ENCODE results near the gene WDR19. TPM values are rescaled to one million over a fixed set of nuclear protein-coding genes. Genes with fewer than 3 reads are reported as not detected.
"Not testable (repeated sequence)": the region's sequence is repeated elsewhere in the genome, so short reads cannot be mapped to it uniquely, and the experiment has no call there.

Gene WDR19
- polyA plus RNA-seq, 4 donors: 3.4 to 18.7 (median 9.2) TPM

GRCh38 chr4:39287223-39287622 is 104.9 kb downstream of the WDR19 start:
- FAIRE-seq (no peak), DNase-seq (no peak)
- H3K27me3 ChIP-seq (ENCODE audit: control insufficient read depth in 3 of 3, insufficient read depth in 3 of 3, low read length in 3 of 3): no peaks in the 10 kb centered on the region
- H3K27ac ChIP-seq (ENCODE audit: low read depth in 1 of 3, low read length in 2 of 3): no peak overlapping the region
- WGBS, 3 donors: 93 to 96% (median 95%) methylated on average over 4 of the region's 4 CpGs
- H3K4me1 ChIP-seq (ENCODE audit: control insufficient read depth in 3 of 3, insufficient read depth in 2 of 3, low read depth in 1 of 3, low read length in 2 of 3): no peaks in the 10 kb centered on the region
- H3K9me3 ChIP-seq (ENCODE audit: control insufficient read depth in 2 of 2, insufficient read depth in 1 of 2, low read depth in 1 of 2, low read length in 1 of 2): no peaks in the 10 kb centered on the region
- H3K4me3 ChIP-seq (ENCODE audit: low read depth in 1 of 3, low read length in 3 of 3): no peak overlapping the region
- peaks cover 5 to 24% (median 17%) of the 10 kb centered on the region in 3 donors for H3K36me3 ChIP-seq (ENCODE audit: control insufficient read depth in 3 of 3, insufficient read depth in 2 of 3, low read depth in 1 of 3, low read length in 3 of 3)

- Histone ChIP-seq H3K27me3 (ENCODE audit: control insufficient read depth in 3 of 3, insufficient read depth in 3 of 3, low read length in 3 of 3) (no peaks in the 10 kb centered on the region), H3K36me3 (ENCODE audit: control insufficient read depth in 3 of 3, insufficient read depth in 2 of 3, low read depth in 1 of 3, low read length in 3 of 3) (peaks cover 7 to 33% (median 30%) of the 10 kb centered on the region in 3 donors), H3K4me3 (ENCODE audit: low read depth in 1 of 3, low read length in 3 of 3) (no peak overlapping the region), H3K27ac (ENCODE audit: low read depth in 1 of 3, low read length in 2 of 3) (no peak overlapping the region), H3K9me3 (ENCODE audit: control insufficient read depth in 2 of 2, insufficient read depth in 1 of 2, low read depth in 1 of 2, low read length in 1 of 2) (no peaks in the 10 kb centered on the region), H3K4me1 (ENCODE audit: control insufficient read depth in 3 of 3, insufficient read depth in 2 of 3, low read depth in 1 of 3, low read length in 2 of 3) (no peaks in the 10 kb centered on the region)
- FAIRE-seq: no peak
- 83 to 97% (median 87%) methylated on average over 2 of the region's 2 CpGs for WGBS, 3 donors
- DNase-seq: no peak
Measured at GRCh38 chr4:39291686-39292085, 109.4 kb downstream of the WDR19 start.

- DNase-seq: not testable (repeated sequence)
Measured at GRCh38 chr4:39292433-39292832, 110.1 kb downstream of the WDR19 start.

GRCh38 chr4:39295784-39296183 is 113.5 kb downstream of the WDR19 start:
- H3K4me3 ChIP-seq (ENCODE audit: low read depth in 1 of 3, low read length in 3 of 3): no peak overlapping the region
- H3K27me3 ChIP-seq (ENCODE audit: control insufficient read depth in 3 of 3, insufficient read depth in 3 of 3, low read length in 3 of 3): no peaks in the 10 kb centered on the region
- WGBS, 3 donors: 97 to 98% (median 97%) methylated on average over 8 of the region's 8 CpGs
- FAIRE-seq: no peak
- no peak for DNase-seq
- H3K27ac ChIP-seq (ENCODE audit: low read depth in 1 of 3, low read length in 2 of 3): no peak overlapping the region
- no peaks in the 10 kb centered on the region for H3K4me1 ChIP-seq (ENCODE audit: control insufficient read depth in 3 of 3, insufficient read depth in 2 of 3, low read depth in 1 of 3, low read length in 2 of 3)
- H3K36me3 ChIP-seq (ENCODE audit: control insufficient read depth in 3 of 3, insufficient read depth in 2 of 3, low read depth in 1 of 3, low read length in 3 of 3): peaks cover 2 to 38% (median 26%) of the 10 kb centered on the region in 3 donors
- H3K9me3 ChIP-seq (ENCODE audit: control insufficient read depth in 2 of 2, insufficient read depth in 1 of 2, low read depth in 1 of 2, low read length in 1 of 2): peaks cover 0 to 3% of the 10 kb centered on the region in 2 donors

More at GRCh38 chr4:39292433-39292832, 110.1 kb downstream of the WDR19 start:
- not testable (repeated sequence) for H3K4me1 ChIP-seq (ENCODE audit: control insufficient read depth in 3 of 3, insufficient read depth in 2 of 3, low read depth in 1 of 3, low read length in 2 of 3); H3K27me3 ChIP-seq (ENCODE audit: control insufficient read depth in 3 of 3, insufficient read depth in 3 of 3, low read length in 3 of 3); FAIRE-seq; H3K9me3 ChIP-seq (ENCODE audit: control insufficient read depth in 2 of 2, insufficient read depth in 1 of 2, low read depth in 1 of 2, low read length in 1 of 2); H3K4me3 ChIP-seq (ENCODE audit: low read depth in 1 of 3, low read length in 3 of 3); H3K27ac ChIP-seq (ENCODE audit: low read depth in 1 of 3, low read length in 2 of 3)
- peaks cover 7 to 30% (median 28%) of the 10 kb centered on the region in 3 donors for H3K36me3 ChIP-seq (ENCODE audit: control insufficient read depth in 3 of 3, insufficient read depth in 2 of 3, low read depth in 1 of 3, low read length in 3 of 3)
- WGBS, 3 donors: 98 to 99% (median 99%) methylated on average over 5 of the region's 5 CpGs

GRCh38 chr4:39302901-39303300 is 120.6 kb downstream of the WDR19 start:
- DNase-seq (no peak), FAIRE-seq (no peak)
- no peaks in the 10 kb centered on the region for H3K27me3 ChIP-seq (ENCODE audit: control insufficient read depth in 3 of 3, insufficient read depth in 3 of 3, low read length in 3 of 3)
- no peak overlapping the region for H3K4me3 ChIP-seq (ENCODE audit: low read depth in 1 of 3, low read length in 3 of 3)
- no peaks in the 10 kb centered on the region for H3K4me1 ChIP-seq (ENCODE audit: control insufficient read depth in 3 of 3, insufficient read depth in 2 of 3, low read depth in 1 of 3, low read length in 2 of 3)
- H3K27ac ChIP-seq (ENCODE audit: low read depth in 1 of 3, low read length in 2 of 3): no peak overlapping the region
- 97 to 100% (median 99%) methylated on average over 1 of the region's 1 CpG for WGBS, 3 donors
- peaks cover 0 to 45% (median 15%) of the 10 kb centered on the region in 3 donors for H3K36me3 ChIP-seq (ENCODE audit: control insufficient read depth in 3 of 3, insufficient read depth in 2 of 3, low read depth in 1 of 3, low read length in 3 of 3)
- peaks cover 0 to 2% of the 10 kb centered on the region in 2 donors for H3K9me3 ChIP-seq (ENCODE audit: control insufficient read depth in 2 of 2, insufficient read depth in 1 of 2, low read depth in 1 of 2, low read length in 1 of 2)

GRCh38 chr4:39303871-39304270 is 121.5 kb downstream of the WDR19 start:
- Histone ChIP-seq H3K4me1 (ENCODE audit: control insufficient read depth in 3 of 3, insufficient read depth in 2 of 3, low read depth in 1 of 3, low read length in 2 of 3) (no peaks in the 10 kb centered on the region), H3K36me3 (ENCODE audit: control insufficient read depth in 3 of 3, insufficient read depth in 2 of 3, low read depth in 1 of 3, low read length in 3 of 3) (peaks cover 0 to 45% (median 21%) of the 10 kb centered on the region in 3 donors), H3K9me3 (ENCODE audit: control insufficient read depth in 2 of 2, insufficient read depth in 1 of 2, low read depth in 1 of 2, low read length in 1 of 2) (no peaks in the 10 kb centered on the region), H3K27me3 (ENCODE audit: control insufficient read depth in 3 of 3, insufficient read depth in 3 of 3, low read length in 3 of 3) (no peaks in the 10 kb centered on the region), H3K4me3 (ENCODE audit: low read depth in 1 of 3, low read length in 3 of 3) (no peak overlapping the region), H3K27ac (ENCODE audit: low read depth in 1 of 3, low read length in 2 of 3) (no peak overlapping the region)
- WGBS, 3 donors: 93 to 96% (median 96%) methylated on average over 3 of the region's 3 CpGs
- FAIRE-seq (no peak), DNase-seq (no peak)

- Histone ChIP-seq H3K27ac (ENCODE audit: low read depth in 1 of 3, low read length in 2 of 3) (no peak overlapping the region), H3K36me3 (ENCODE audit: control insufficient read depth in 3 of 3, insufficient read depth in 2 of 3, low read depth in 1 of 3, low read length in 3 of 3) (peaks cover 0 to 40% (median 20%) of the 10 kb centered on the region in 3 donors), H3K4me1 (ENCODE audit: control insufficient read depth in 3 of 3, insufficient read depth in 2 of 3, low read depth in 1 of 3, low read length in 2 of 3) (no peaks in the 10 kb centered on the region), H3K4me3 (ENCODE audit: low read depth in 1 of 3, low read length in 3 of 3) (no peak overlapping the region), H3K27me3 (ENCODE audit: control insufficient read depth in 3 of 3, insufficient read depth in 3 of 3, low read length in 3 of 3) (no peaks in the 10 kb centered on the region), H3K9me3 (ENCODE audit: control insufficient read depth in 2 of 2, insufficient read depth in 1 of 2, low read depth in 1 of 2, low read length in 1 of 2) (no peaks in the 10 kb centered on the region)
- FAIRE-seq (no peak), DNase-seq (no peak)
- 87 to 97% (median 92%) methylated on average over 5 of the region's 5 CpGs for WGBS, 3 donors
Measured at GRCh38 chr4:39304651-39305050, 122.3 kb downstream of the WDR19 start.

- FAIRE-seq (no peak), DNase-seq (no peak)
- H3K36me3 ChIP-seq (ENCODE audit: control insufficient read depth in 3 of 3, insufficient read depth in 2 of 3, low read depth in 1 of 3, low read length in 3 of 3): peaks cover 0 to 35% (median 14%) of the 10 kb centered on the region in 3 donors
- no peak overlapping the region for H3K4me3 ChIP-seq (ENCODE audit: low read depth in 1 of 3, low read length in 3 of 3)
- 76 to 81% (median 77%) methylated on average over 14 of the region's 14 CpGs for WGBS, 3 donors
- no peak overlapping the region for H3K27ac ChIP-seq (ENCODE audit: low read depth in 1 of 3, low read length in 2 of 3)
- H3K4me1 ChIP-seq (ENCODE audit: control insufficient read depth in 3 of 3, insufficient read depth in 2 of 3, low read depth in 1 of 3, low read length in 2 of 3): no peaks in the 10 kb centered on the region
- no peaks in the 10 kb centered on the region for H3K27me3 ChIP-seq (ENCODE audit: control insufficient read depth in 3 of 3, insufficient read depth in 3 of 3, low read length in 3 of 3)
- H3K9me3 ChIP-seq (ENCODE audit: control insufficient read depth in 2 of 2, insufficient read depth in 1 of 2, low read depth in 1 of 2, low read length in 1 of 2): no peaks in the 10 kb centered on the region
Measured at GRCh38 chr4:39305912-39306677, 123.8 kb downstream of the WDR19 start.
